ENCODE results near the gene NOP9. TPM values are rescaled to one million over a fixed set of nuclear protein-coding genes. Genes with fewer than 3 reads are reported as not detected.
A peak's percentile ranks its signal among the peaks of the same experiment; 100 is the strongest.

Gene NOP9
- total RNA-seq, 1 donor from 2014 or later, result 14.8 TPM

- Histone ChIP-seq H3K27me3 (no peaks in the 10 kb centered on the region), H2AFZ (replicated peaks) (no peak overlapping the region), H3K4me1 (no peaks in the 10 kb centered on the region), H3K27ac (no peak overlapping the region), H3K9me3 (ENCODE audit: low read depth) (no peaks in the 10 kb centered on the region), H4K20me1 (ENCODE audit: low read depth) (no peaks in the 10 kb centered on the region), H3K9ac (no peak overlapping the region), H3K4me2 (no peak overlapping the region), H3K36me3 (no peaks in the 10 kb centered on the region), H3F3A (ENCODE audit: low read depth) (no peaks in the 10 kb centered on the region), H3K4me3 (no peak overlapping the region), H3K79me2 (ENCODE audit: low read depth) (no peaks in the 10 kb centered on the region)
- Mint-ChIP-seq H3K27ac (peak overlapping the region; percentile 44), H3K27me3 (ENCODE audit: insufficient read depth, low read depth) (peaks cover 4% of the 10 kb centered on the region), H3K4me1 (no peaks in the 10 kb centered on the region), H3K36me3 (no peaks in the 10 kb centered on the region), H3K9me3 (no peaks in the 10 kb centered on the region), H3K4me3 (no peak overlapping the region)
- DNase-seq (ENCODE audit: low spot score), result no peak
- TF ChIP-seq EZH2 (IDR thresholded peaks at IDR 0.05) (no peak), CTCF (IDR thresholded peaks at IDR 0.05) (no peak), EZH2phosphoT487 (IDR thresholded peaks at IDR 0.05) (no peak)
Observed at GRCh38 chr14:24280797-24281460, 18.7 kb upstream of the NOP9 start.

DNA sequence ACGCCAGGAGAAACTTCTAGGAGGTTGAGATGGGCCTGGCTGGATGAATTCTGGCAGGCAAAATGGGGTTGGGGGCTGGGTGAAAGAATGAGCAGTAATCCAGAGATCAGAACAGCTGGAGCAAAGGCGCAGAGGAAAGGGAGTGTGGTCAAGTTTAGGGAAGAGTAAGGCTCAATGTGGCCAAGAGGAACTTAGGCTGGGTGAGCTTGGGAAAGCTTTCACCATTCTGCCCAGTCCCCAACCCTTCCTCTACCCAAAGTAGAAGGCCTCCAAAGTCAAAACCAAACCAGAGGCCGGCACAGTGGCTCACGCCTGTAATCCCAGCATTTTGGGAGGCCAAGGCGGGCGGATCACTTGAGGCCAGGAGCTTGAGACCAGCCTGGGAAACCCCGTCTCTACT, 18.0 kb upstream of the NOP9 start:
- H3K27ac Mint-ChIP-seq, result no peak overlapping the region

DNA sequence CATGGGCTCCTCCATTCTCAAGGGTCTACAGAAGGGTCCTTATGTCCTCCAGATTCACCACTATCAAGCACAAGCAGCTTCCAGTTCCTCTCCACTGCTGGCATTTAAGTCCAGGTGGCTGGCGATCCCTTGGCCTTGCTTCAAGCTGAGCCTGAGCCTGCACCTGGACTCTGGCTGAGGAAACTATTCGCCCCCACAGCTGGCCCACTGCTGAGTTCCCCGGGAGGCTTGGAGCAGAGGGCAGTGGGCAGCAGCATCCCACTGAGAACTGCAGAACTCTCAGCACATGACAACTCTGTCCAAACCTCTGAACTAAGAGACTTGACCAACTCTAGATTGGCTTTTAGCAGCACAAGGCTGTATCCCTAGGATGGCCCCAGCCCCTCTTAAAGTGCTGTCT, 16.9 kb upstream of the NOP9 start:
- peaks cover 4% of the 10 kb centered on the region for H3K27me3 Mint-ChIP-seq (ENCODE audit: insufficient read depth, low read depth)
- H3K4me2 ChIP-seq, result no peak overlapping the region
- H3K79me2 ChIP-seq (ENCODE audit: low read depth), result no peaks in the 10 kb centered on the region
- no peaks in the 10 kb centered on the region for H3K4me1 ChIP-seq
- H3K9ac ChIP-seq, result no peak overlapping the region
- H3K36me3 ChIP-seq, result no peaks in the 10 kb centered on the region
- no peaks in the 10 kb centered on the region for H3K9me3 ChIP-seq (ENCODE audit: low read depth)
- no peaks in the 10 kb centered on the region for H3F3A ChIP-seq (ENCODE audit: low read depth)
- peak overlapping the region; percentile 35 for H3K4me3 Mint-ChIP-seq
- TF ChIP-seq EZH2phosphoT487 (IDR thresholded peaks at IDR 0.05) (no peak), EZH2 (IDR thresholded peaks at IDR 0.05) (no peak), CTCF (IDR thresholded peaks at IDR 0.05) (no peak)
- H3K27me3 ChIP-seq, result no peaks in the 10 kb centered on the region
- no peak overlapping the region for H3K4me3 ChIP-seq
- H3K4me1 Mint-ChIP-seq, result no peaks in the 10 kb centered on the region
- H2AFZ ChIP-seq (replicated peaks), result no peak overlapping the region
- H3K27ac Mint-ChIP-seq, result no peak overlapping the region
- no peaks in the 10 kb centered on the region for H4K20me1 ChIP-seq (ENCODE audit: low read depth)
- no peak overlapping the region for H3K27ac ChIP-seq
- H3K9me3 Mint-ChIP-seq, result no peaks in the 10 kb centered on the region
- DNase-seq (ENCODE audit: low spot score), result no peak
- no peaks in the 10 kb centered on the region for H3K36me3 Mint-ChIP-seq

More for the DNA sequence above, 18.0 kb upstream of the NOP9 start:
- TF ChIP-seq CTCF (IDR thresholded peaks at IDR 0.05) (no peak), EZH2phosphoT487 (IDR thresholded peaks at IDR 0.05) (no peak), EZH2 (IDR thresholded peaks at IDR 0.05) (no peak)
- H4K20me1 ChIP-seq (ENCODE audit: low read depth), result no peaks in the 10 kb centered on the region
- H3K4me2 ChIP-seq, result no peak overlapping the region
- H3K36me3 ChIP-seq, result no peaks in the 10 kb centered on the region
- DNase-seq (ENCODE audit: low spot score), result no peak
- no peaks in the 10 kb centered on the region for H3K36me3 Mint-ChIP-seq
- no peak overlapping the region for H3K4me3 ChIP-seq
- H3K4me1 Mint-ChIP-seq, result no peaks in the 10 kb centered on the region
- no peak overlapping the region for H3K27ac ChIP-seq
- no peaks in the 10 kb centered on the region for H3K9me3 Mint-ChIP-seq
- H3K27me3 ChIP-seq, result no peaks in the 10 kb centered on the region
- no peaks in the 10 kb centered on the region for H3K79me2 ChIP-seq (ENCODE audit: low read depth)
- no peaks in the 10 kb centered on the region for H3K4me1 ChIP-seq
- H2AFZ ChIP-seq (replicated peaks), result no peak overlapping the region
- H3K27me3 Mint-ChIP-seq (ENCODE audit: insufficient read depth, low read depth), result peaks cover 4% of the 10 kb centered on the region
- H3K9me3 ChIP-seq (ENCODE audit: low read depth), result no peaks in the 10 kb centered on the region
- no peaks in the 10 kb centered on the region for H3F3A ChIP-seq (ENCODE audit: low read depth)
- no peak overlapping the region for H3K9ac ChIP-seq
- no peak overlapping the region for H3K4me3 Mint-ChIP-seq
